Measurements from ENCODE around the gene AKAP10. TPM values are rescaled to one million over a fixed set of nuclear protein-coding genes. Genes with fewer than 3 reads are reported as not detected.

Gene AKAP10
- total RNA-seq, 1 experiment from 2014 or later: 31.6 TPM

DNA sequence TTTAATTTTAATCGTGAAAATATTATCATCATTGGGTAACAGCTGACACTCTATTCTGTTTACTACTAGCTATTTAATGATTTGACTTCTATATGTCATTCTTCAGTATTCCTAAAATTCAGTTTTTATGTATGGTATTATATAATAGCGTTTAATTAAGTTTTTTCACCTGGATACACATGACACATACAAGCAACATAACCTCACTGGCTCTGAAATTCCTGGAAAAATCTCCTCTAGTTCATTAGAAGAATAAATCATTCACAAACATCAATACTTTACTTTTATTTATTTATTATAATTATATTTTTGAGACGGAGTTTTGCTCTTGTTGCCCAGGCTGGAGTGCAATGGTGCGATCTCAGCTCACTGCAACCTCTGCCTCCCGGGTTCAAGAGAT is 44.0 kb downstream of the AKAP10 start:
- Histone ChIP-seq H2AFZ (ENCODE audit: low read depth, low read length, poor library complexity, severe bottlenecking) (no peak overlapping the region), H3K9me3 (ENCODE audit: control insufficient read depth in 1 of 2, insufficient read depth in 1 of 2, low read depth in 1 of 2, low read length in 2 of 2) (no peaks in the 10 kb centered on the region), H3K9ac (ENCODE audit: low read length) (no peak overlapping the region), H3K36me3 (ENCODE audit: control insufficient read depth in 1 of 2, insufficient read depth in 2 of 2, low read length in 2 of 2) (peaks cover 24 to 40% of the 10 kb centered on the region in 2 experiments), H4K20me1 (ENCODE audit: insufficient read depth) (no peaks in the 10 kb centered on the region), H3K79me2 (ENCODE audit: insufficient read depth, low read length) (peaks cover 4% of the 10 kb centered on the region), H3K4me1 (ENCODE audit: control insufficient read depth in 1 of 2, insufficient read depth in 2 of 2, low read length in 2 of 2) (no peaks in the 10 kb centered on the region), H3K27me3 (ENCODE audit: insufficient read depth, low read length) (no peaks in the 10 kb centered on the region), H3K4me2 (ENCODE audit: low read length) (no peak overlapping the region), H3K27ac (ENCODE audit: low read depth, low read length) (no peak overlapping the region), H3K4me3 (replicated peaks in 1 of 2; ENCODE audit: low read depth in 1 of 2, low read length in 2 of 2) (no peak overlapping the region), H3K9me2 (ENCODE audit: insufficient read depth) (no peaks in the 10 kb centered on the region)
- ATAC-seq (no peak), DNase-seq (ENCODE audit: low read depth, low spot score) (no peak)
- TF ChIP-seq ZNF274 (IDR thresholded peaks at IDR 0.05; ENCODE audit: low read depth, low read length): no peak
- ChIA-PET RAD21 (ENCODE audit: low non-redundant PET in 1 of 2, low total read pairs in 2 of 2, uncharacterized antibody in 2 of 2, unreplicated experiment in 2 of 2) (no interaction called here), POLR2A (no interaction called here), CTCF (interaction anchor here (1.3 kb wide), 1 partner anchor 10 kb away, joined by 3 read pairs; no protein-coding TSS in a partner anchor)
- intact Hi-C loops (cut with micrococcal nuclease): no loop called here
- BruUV-seq (replicated peaks): no TSS peak

DNA sequence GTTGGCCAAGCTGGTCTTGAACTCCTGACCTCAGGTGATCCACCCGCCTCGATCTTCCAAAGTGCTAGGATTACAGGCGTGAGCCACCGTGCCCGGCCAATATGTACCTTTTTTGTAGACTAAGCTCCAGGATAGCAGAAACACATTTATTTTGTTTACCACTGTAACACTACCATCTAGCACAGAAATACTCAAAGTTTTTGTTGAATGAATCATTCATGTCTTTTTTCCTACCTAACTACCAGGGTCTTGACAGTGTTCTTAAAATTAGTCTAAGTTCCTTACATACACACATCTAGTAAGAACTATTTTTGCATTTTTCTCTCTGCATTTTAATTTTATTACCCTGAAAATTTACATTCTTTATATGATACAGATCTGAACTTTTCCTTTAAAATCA is 44.4 kb downstream of the AKAP10 start:
- Histone ChIP-seq H3K36me3 (ENCODE audit: control insufficient read depth in 1 of 2, insufficient read depth in 2 of 2, low read length in 2 of 2) (peaks cover 24 to 40% of the 10 kb centered on the region in 2 experiments), H3K9ac (ENCODE audit: low read length) (no peak overlapping the region), H3K27ac (ENCODE audit: low read depth, low read length) (no peak overlapping the region), H3K27me3 (ENCODE audit: insufficient read depth, low read length) (no peaks in the 10 kb centered on the region), H3K4me3 (replicated peaks in 1 of 2; ENCODE audit: low read depth in 1 of 2, low read length in 2 of 2) (no peak overlapping the region), H3K9me2 (ENCODE audit: insufficient read depth) (no peaks in the 10 kb centered on the region), H3K4me2 (ENCODE audit: low read length) (no peak overlapping the region), H3K4me1 (ENCODE audit: control insufficient read depth in 1 of 2, insufficient read depth in 2 of 2, low read length in 2 of 2) (no peaks in the 10 kb centered on the region), H3K79me2 (ENCODE audit: insufficient read depth, low read length) (peaks cover 4% of the 10 kb centered on the region), H4K20me1 (ENCODE audit: insufficient read depth) (no peaks in the 10 kb centered on the region), H2AFZ (ENCODE audit: low read depth, low read length, poor library complexity, severe bottlenecking) (no peak overlapping the region), H3K9me3 (ENCODE audit: control insufficient read depth in 1 of 2, insufficient read depth in 1 of 2, low read depth in 1 of 2, low read length in 2 of 2) (no peaks in the 10 kb centered on the region)
- RAD21 ChIA-PET (ENCODE audit: low non-redundant PET in 1 of 2, low total read pairs in 2 of 2, uncharacterized antibody in 2 of 2, unreplicated experiment in 2 of 2): no interaction called here
- DNase-seq (ENCODE audit: low read depth, low spot score) (no peak), ATAC-seq (no peak)
- no TSS peak for BruUV-seq (replicated peaks)
- intact Hi-C loops (cut with micrococcal nuclease): no loop called here
- CTCF ChIA-PET: interaction anchor here (1.3 kb wide), 1 partner anchor 10 kb away, joined by 3 read pairs; no protein-coding TSS in a partner anchor
- POLR2A ChIA-PET: no interaction called here
- TF ChIP-seq POLR2AphosphoS5 (IDR thresholded peaks at IDR 0.05; ENCODE audit: low read depth, low read length) (no peak), ELF1 (IDR thresholded peaks at IDR 0.05; ENCODE audit: borderline replicate concordance, low read depth) (no peak), ZNF274 (IDR thresholded peaks at IDR 0.05; ENCODE audit: low read depth, low read length) (no peak)
